Esophagus squamous epithelium (tissue), 4 donors: Measurements from ENCODE around the gene NPEPL1.

Experiments
- POLR2A ChIP-seq, 4 donors: fragments of 450-650 bp; IDR thresholded peaks; one replicate each; pipeline ENCODE4 v1.6.1; 2017; ENCODE audit warnings: antibody characterized with exemption in 4 of 4, mild to moderate bottlenecking in 4 of 4, moderate library complexity in 3 of 4
- TF ChIP-seq, protein P1 (sequence below), 6 experiments: fragments of 450-650 bp in 4 of 6; fragments of 200-600 bp in 2 of 6; sonication (generic) in 2 of 6; IDR thresholded peaks; one replicate each; pipeline ENCODE4 v1.5.1; 2016 to 2019; ENCODE audit warnings: antibody characterized with exemption in 6 of 6, mild to moderate bottlenecking in 4 of 6, moderate library complexity in 4 of 6

DNA sequence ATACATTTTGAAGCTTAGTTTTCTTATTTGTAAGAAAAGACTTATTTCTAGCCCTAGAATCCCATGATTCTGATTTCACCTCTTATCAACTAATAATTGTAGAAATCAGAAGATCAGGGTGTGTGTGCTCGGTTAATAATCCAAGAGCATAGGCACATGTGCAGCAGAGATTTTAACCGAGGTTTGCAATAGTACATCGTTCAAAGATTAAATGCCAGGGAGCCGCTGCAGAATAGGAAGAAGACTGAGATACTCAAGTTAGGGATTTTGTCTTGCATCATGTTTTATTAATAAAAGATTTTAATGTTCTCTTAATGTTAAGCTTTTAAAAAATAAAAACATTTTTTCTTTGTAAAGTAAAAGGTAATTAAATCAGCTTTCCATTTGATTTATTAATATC, 34.6 kb upstream of the NPEPL1 start:
- TF ChIP-seq, protein P1, sequence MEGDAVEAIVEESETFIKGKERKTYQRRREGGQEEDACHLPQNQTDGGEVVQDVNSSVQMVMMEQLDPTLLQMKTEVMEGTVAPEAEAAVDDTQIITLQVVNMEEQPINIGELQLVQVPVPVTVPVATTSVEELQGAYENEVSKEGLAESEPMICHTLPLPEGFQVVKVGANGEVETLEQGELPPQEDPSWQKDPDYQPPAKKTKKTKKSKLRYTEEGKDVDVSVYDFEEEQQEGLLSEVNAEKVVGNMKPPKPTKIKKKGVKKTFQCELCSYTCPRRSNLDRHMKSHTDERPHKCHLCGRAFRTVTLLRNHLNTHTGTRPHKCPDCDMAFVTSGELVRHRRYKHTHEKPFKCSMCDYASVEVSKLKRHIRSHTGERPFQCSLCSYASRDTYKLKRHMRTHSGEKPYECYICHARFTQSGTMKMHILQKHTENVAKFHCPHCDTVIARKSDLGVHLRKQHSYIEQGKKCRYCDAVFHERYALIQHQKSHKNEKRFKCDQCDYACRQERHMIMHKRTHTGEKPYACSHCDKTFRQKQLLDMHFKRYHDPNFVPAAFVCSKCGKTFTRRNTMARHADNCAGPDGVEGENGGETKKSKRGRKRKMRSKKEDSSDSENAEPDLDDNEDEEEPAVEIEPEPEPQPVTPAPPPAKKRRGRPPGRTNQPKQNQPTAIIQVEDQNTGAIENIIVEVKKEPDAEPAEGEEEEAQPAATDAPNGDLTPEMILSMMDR (IDR thresholded peaks at IDR 0.05), result no peak
- TF ChIP-seq POLR2A (IDR thresholded peaks at IDR 0.05), result no peak
